ENCODE results near the gene EYS.
"Not testable (repeated sequence)": the region's sequence is repeated elsewhere in the genome, so short reads cannot be mapped to it uniquely, and the experiment has no call there.

DNA sequence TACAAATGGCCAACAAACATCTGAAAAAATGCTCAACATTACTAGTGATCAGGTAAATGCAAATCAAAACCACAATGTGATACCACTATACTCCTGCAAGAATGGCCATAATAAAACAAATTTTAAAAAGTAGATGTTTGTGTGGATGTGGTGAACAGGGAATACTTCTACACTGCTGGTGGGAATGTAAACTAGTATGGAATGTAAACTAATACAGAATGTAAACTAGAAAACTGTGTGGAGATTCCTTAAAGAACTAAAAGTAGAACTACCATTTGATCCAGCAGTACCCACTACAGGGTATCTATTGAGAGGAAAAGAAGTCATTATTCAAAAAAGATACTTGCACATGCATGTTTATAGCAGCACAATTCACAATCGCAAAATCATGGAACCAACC, 1878.3 kb downstream of the EYS start:
- not testable (repeated sequence) for TF ChIP-seq OSR1 (CRISPR knock-in tag; IDR thresholded peaks at IDR 0.05); ZNF70 (CRISPR knock-in tag; IDR thresholded peaks at IDR 0.05); ZFP30 (CRISPR knock-in tag; IDR thresholded peaks at IDR 0.05); TCF4 (CRISPR knock-in tag; IDR thresholded peaks at IDR 0.05; ENCODE audit: borderline replicate concordance); CSDC2 (CRISPR knock-in tag; IDR thresholded peaks at IDR 0.05); ESRRG (CRISPR knock-in tag; IDR thresholded peaks at IDR 0.05); ISL1 (CRISPR knock-in tag; IDR thresholded peaks at IDR 0.05); ZNF8 (CRISPR knock-in tag; IDR thresholded peaks at IDR 0.05); ARNTL (CRISPR knock-in tag; IDR thresholded peaks at IDR 0.05; ENCODE audit: borderline replicate concordance, low read depth); ZFP3 (CRISPR knock-in tag; IDR thresholded peaks at IDR 0.05); RARB (CRISPR knock-in tag; IDR thresholded peaks at IDR 0.05)
- TF ChIP-seq, protein P1, sequence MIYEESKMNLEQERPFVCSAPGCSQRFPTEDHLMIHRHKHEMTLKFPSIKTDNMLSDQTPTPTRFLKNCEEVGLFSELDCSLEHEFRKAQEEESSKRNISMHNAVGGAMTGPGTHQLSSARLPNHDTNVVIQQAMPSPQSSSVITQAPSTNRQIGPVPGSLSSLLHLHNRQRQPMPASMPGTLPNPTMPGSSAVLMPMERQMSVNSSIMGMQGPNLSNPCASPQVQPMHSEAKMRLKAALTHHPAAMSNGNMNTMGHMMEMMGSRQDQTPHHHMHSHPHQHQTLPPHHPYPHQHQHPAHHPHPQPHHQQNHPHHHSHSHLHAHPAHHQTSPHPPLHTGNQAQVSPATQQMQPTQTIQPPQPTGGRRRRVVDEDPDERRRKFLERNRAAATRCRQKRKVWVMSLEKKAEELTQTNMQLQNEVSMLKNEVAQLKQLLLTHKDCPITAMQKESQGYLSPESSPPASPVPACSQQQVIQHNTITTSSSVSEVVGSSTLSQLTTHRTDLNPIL (CRISPR knock-in tag; IDR thresholded peaks at IDR 0.05; ENCODE audit: low read depth), result not testable (repeated sequence)
- TF ChIP-seq, protein P2, sequence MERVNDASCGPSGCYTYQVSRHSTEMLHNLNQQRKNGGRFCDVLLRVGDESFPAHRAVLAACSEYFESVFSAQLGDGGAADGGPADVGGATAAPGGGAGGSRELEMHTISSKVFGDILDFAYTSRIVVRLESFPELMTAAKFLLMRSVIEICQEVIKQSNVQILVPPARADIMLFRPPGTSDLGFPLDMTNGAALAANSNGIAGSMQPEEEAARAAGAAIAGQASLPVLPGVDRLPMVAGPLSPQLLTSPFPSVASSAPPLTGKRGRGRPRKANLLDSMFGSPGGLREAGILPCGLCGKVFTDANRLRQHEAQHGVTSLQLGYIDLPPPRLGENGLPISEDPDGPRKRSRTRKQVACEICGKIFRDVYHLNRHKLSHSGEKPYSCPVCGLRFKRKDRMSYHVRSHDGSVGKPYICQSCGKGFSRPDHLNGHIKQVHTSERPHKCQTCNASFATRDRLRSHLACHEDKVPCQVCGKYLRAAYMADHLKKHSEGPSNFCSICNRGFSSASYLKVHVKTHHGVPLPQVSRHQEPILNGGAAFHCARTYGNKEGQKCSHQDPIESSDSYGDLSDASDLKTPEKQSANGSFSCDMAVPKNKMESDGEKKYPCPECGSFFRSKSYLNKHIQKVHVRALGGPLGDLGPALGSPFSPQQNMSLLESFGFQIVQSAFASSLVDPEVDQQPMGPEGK (CRISPR knock-in tag; IDR thresholded peaks at IDR 0.05; ENCODE audit: borderline replicate concordance), result not testable (repeated sequence)

Measured in SK-N-SH treated with all-trans-retinoic acid at 6 μM for 48 hours (cell line).